GM12878 (cell line): Measurements from ENCODE around the gene IQGAP2. TPM values are rescaled to one million over a fixed set of nuclear protein-coding genes. Genes with fewer than 3 reads are reported as not detected.

Experiments used
- ATAC-seq: fragments of 200-7000 bp; cut with Tn5 transposase; 3 replicates; pipeline ENCODE4 v1.9.1; 2020; ENCODE audit warnings: mild to moderate bottlenecking, moderate library complexity
- BruUV-seq: library from RNA; stranded (reverse); fragments of 400-500 nt; replicated peaks from 2 replicates; lab custom pipeline; 2021; lab: Mats Ljungman, UMichigan
- CTCF ChIA-PET: fragments of 300-600 bp; sonication (Branson Sonifier 250); formaldehyde crosslinking; extraction: SDS; loops from one replicate; lab custom pipeline; 2021; ENCODE audit warnings: inconsistent platforms; lab: Yijun Ruan, JAX
- POLR2A ChIA-PET: fragments of 350-600 bp; formaldehyde crosslinking; extraction: SDS; loops from one replicate; lab custom pipeline; 2021; ENCODE audit warnings: inconsistent platforms; lab: Charles Lee
- RAD21 ChIA-PET: fragments of 300-600 bp; sonication (Branson Sonifier 250); formaldehyde crosslinking; loops from one replicate; lab custom pipeline; 2023; ENCODE audit warnings: antibody characterized with exemption; ENCODE audit not compliant: unreplicated experiment; lab: Charles Lee
- SMC1A ChIA-PET: fragments of 300-600 bp; sonication (Branson Sonifier 250); formaldehyde crosslinking; loops from one replicate; lab custom pipeline; 2023; ENCODE audit not compliant: unreplicated experiment, uncharacterized antibody; lab: Charles Lee
- DNase-seq: peaks from one replicate; pipeline ENCODE4 v3.0.0-alpha.2; 2011; ENCODE audit warnings: low read depth, low spot score
- FAIRE-seq: peaks from 3 replicates; lab custom pipeline; 2011; peaks lifted over from hg19 to GRCh38; lab: Jason Lieb, UNC
- H2AFZ ChIP-seq: 2 replicates; pipeline ENCODE4 v1.6.0; 2011; ENCODE audit warnings: low read depth, low read length, control low read depth; ENCODE audit not compliant: control insufficient read depth
- H3K27ac ChIP-seq: 2 replicates; pipeline ENCODE4 v1.5.1; 2011; ENCODE audit warnings: control low read depth; ENCODE audit not compliant: control insufficient read depth, insufficient read depth
- H3K27me3 ChIP-seq, 2 experiments: replicated peaks in 1 of 2; 2 replicates each; pipeline versions ENCODE4 v1.6.0 to v1.6.1; 2011; ENCODE audit warnings: low read length in 1 of 2; ENCODE audit not compliant: control insufficient read depth in 2 of 2, insufficient read depth in 2 of 2
- H3K36me3 ChIP-seq, 2 experiments: 2 replicates each; pipeline ENCODE4 v1.5.1; 2011; ENCODE audit warnings: low read length in 1 of 2; ENCODE audit not compliant: control insufficient read depth in 2 of 2, insufficient read depth in 2 of 2
- H3K4me1 ChIP-seq: 2 replicates; pipeline ENCODE4 v1.6.1; 2011; ENCODE audit warnings: mild to moderate bottlenecking, low read length, moderate library complexity, mixed read lengths; ENCODE audit not compliant: control insufficient read depth, insufficient read depth
- H3K4me2 ChIP-seq: 2 replicates; pipeline ENCODE4 v1.6.0; 2011; ENCODE audit warnings: control low read depth; ENCODE audit not compliant: control insufficient read depth, insufficient read depth
- H3K4me3 ChIP-seq: fragments of 200-600 bp; sonication (generic); 2 replicates; pipeline ENCODE4 v1.5.1; 2016
- H3K79me2 ChIP-seq: 2 replicates; pipeline ENCODE4 v1.6.0; 2011; ENCODE audit warnings: low read length; ENCODE audit not compliant: control insufficient read depth, insufficient read depth
- H3K9ac ChIP-seq: 2 replicates; pipeline ENCODE4 v1.8.0; 2011; ENCODE audit warnings: low read length, control low read depth, mixed read lengths; ENCODE audit not compliant: control insufficient read depth, insufficient read depth
- H3K9me3 ChIP-seq: replicated peaks from 3 replicates; pipeline ENCODE4 v1.5.1; 2011; ENCODE audit warnings: mild to moderate bottlenecking, low read length; ENCODE audit not compliant: control insufficient read depth, insufficient read depth
- H4K20me1 ChIP-seq: 2 replicates; pipeline ENCODE4 v1.6.0; 2011; ENCODE audit not compliant: control insufficient read depth, insufficient read depth
- BMI1 ChIP-seq: fragments of 450-650 bp; IDR thresholded peaks from 2 replicates; pipeline ENCODE4 v1.6.1; 2016; ENCODE audit warnings: mild to moderate bottlenecking, moderate library complexity, borderline replicate concordance
- BRCA1 ChIP-seq: IDR thresholded peaks from 2 replicates; pipeline ENCODE4 v1.6.1; 2011; ENCODE audit warnings: low read depth, low read length, improper control_type of control experiment
- E4F1 ChIP-seq: fragments of 450-650 bp; IDR thresholded peaks from 2 replicates; pipeline ENCODE4 v1.6.1; 2018; ENCODE audit warnings: borderline replicate concordance, mild to moderate bottlenecking; ENCODE audit not compliant: partially characterized antibody
- WGBS: methylation state at CpG from one replicate; pipeline ENCODE4 v1.1.6; 2016; ENCODE audit warnings: low lambda C conversion rate; ENCODE audit not compliant: insufficient replicate concordance, insufficient coverage; ENCODE audit errors: missing lambda C conversion rate; 5-methylcytosine and 5-hydroxymethylcytosine counted together
- in situ Hi-C: fragments of 300-500 bp; cut with MboI; formaldehyde crosslinking; loops from 9 replicates; pipeline ENCODE4 v1.14.3; 2018; ENCODE audit warnings: mixed read lengths
- intact Hi-C: fragments of 100-400 bp; cut with micrococcal nuclease; formaldehyde crosslinking; loops from one replicate; pipeline ENCODE4 v1.14.2; 2022; ENCODE audit not compliant: unreplicated experiment
- polyA plus RNA-seq, 11 experiments: library from polyadenylated mRNA; depleted of rRNA in 4 of 11; unstranded in 6 of 11; stranded (reverse) in 5 of 11; fragments of >200 nt; fragmentation: Nextera tagmentation in 4 of 11; fragmentation: Illumina TruSeq in 1 of 11; extraction: Ambion mirVana in 4 of 11; extraction: Trizol in 1 of 11; gene quantifications; 1 replicate in 1 of 11; 2 replicates in 10 of 11; pipeline versions ENCODE4 v1.2.1 to v1.2.3, GENCODE V29; 2011 to 2016; ENCODE audit warnings: inconsistent platforms in 2 of 11, missing spikeins in 2 of 11, low read depth in 1 of 11
- total RNA-seq, 4 experiments: library from RNA; depleted of rRNA in 3 of 4; stranded (reverse); fragments of >200 nt in 3 of 4; fragmentation: Illumina TruSeq in 1 of 4; extraction: Trizol in 1 of 4; gene quantifications; 2 replicates each; pipeline versions ENCODE4 v1.2.1 to v1.2.3, GENCODE V29; 2013 to 2021

The IQGAP2 gene
- total and polyA plus RNA-seq, 10 of the 15 experiments (the other 5 are each of a cell fraction or from before 2014, with no cell fraction given) = 14.5 to 41.4 (median 21.8) TPM

GRCh38 chr5:76494201-76494600, 91.1 kb downstream of the IQGAP2 start:
- no peak for FAIRE-seq

More at GRCh38 chr5:76494201-76494600, 91.1 kb downstream of the IQGAP2 start:
- no peak overlapping the region for H3K4me2 ChIP-seq
- CTCF ChIA-PET = no interaction called here
- 67% methylated on average over 4 of the region's 4 CpGs for WGBS
- no peaks in the 10 kb centered on the region for H3K27me3 ChIP-seq
- intact Hi-C loops = no loop called here
- H3K9ac ChIP-seq = no peak overlapping the region
- ATAC-seq (no peak), DNase-seq (no peak)
- no peak overlapping the region for H2AFZ ChIP-seq
- no peaks in the 10 kb centered on the region for H3K79me2 ChIP-seq
- no peak for TF ChIP-seq BRCA1
- TF ChIP-seq E4F1 = no peak
- TF ChIP-seq BMI1 = no peak
- TF ChIP-seq, all 136 proteins: peak for 0
- in situ Hi-C loops = no loop called here
- Histone ChIP-seq H3K36me3 (no peaks in the 10 kb centered on the region), H3K27ac (no peak overlapping the region), H4K20me1 (no peaks in the 10 kb centered on the region), H3K9me3 (no peaks in the 10 kb centered on the region), H3K4me1 (no peaks in the 10 kb centered on the region), H3K4me3 (no peak overlapping the region)
- POLR2A ChIA-PET = no interaction called here
- BruUV-seq = no TSS peak
- SMC1A ChIA-PET = no interaction called here
- RAD21 ChIA-PET = no interaction called here
